H1 (cell line): ENCODE results near the gene SERINC4. TPM values are rescaled to one million over a fixed set of nuclear protein-coding genes. Genes with fewer than 3 reads are reported as not detected.
A peak's percentile ranks its signal among the peaks of the same experiment; 100 is the strongest.

Experiments used
- BRCA1 ChIP-seq: IDR thresholded peaks from 2 replicates; pipeline ENCODE4 v1.6.1; 2012; ENCODE audit warnings: low read depth, low read length, improper control_type of control experiment
- CBX5 ChIP-seq: fragments of 300-800, 300-1000 bp; sonication (generic); IDR thresholded peaks from 2 replicates; pipeline ENCODE4 v1.7.1; 2016; ENCODE audit warnings: antibody characterized with exemption, low read length, low read depth
- CHD1 ChIP-seq: IDR thresholded peaks from 2 replicates; pipeline ENCODE4 v1.6.1; 2012; ENCODE audit warnings: low read depth, low read length, improper control_type of control experiment
- CREB1 ChIP-seq: IDR thresholded peaks from 2 replicates; pipeline ENCODE4 v1.6.1; 2012; ENCODE audit warnings: inconsistent platforms
- EP300 ChIP-seq, 2 experiments: IDR thresholded peaks; 1 replicate in 1 of 2; 2 replicates in 1 of 2; pipeline ENCODE4 v1.6.1; 2011 to 2012; ENCODE audit warnings: low read depth in 2 of 2, low read length in 2 of 2, mild to moderate bottlenecking in 2 of 2, borderline replicate concordance in 1 of 2, inconsistent platforms in 1 of 2, moderate library complexity in 1 of 2
- FOSL1 ChIP-seq: IDR thresholded peaks from 2 replicates; pipeline ENCODE4 v1.6.1; 2011; ENCODE audit warnings: mild to moderate bottlenecking, low read depth, low read length, moderate library complexity; ENCODE audit not compliant: insufficient read depth
- JUND ChIP-seq: IDR thresholded peaks from 2 replicates; pipeline ENCODE4 v1.6.1; 2011; ENCODE audit warnings: mild to moderate bottlenecking, improper control_type of control experiment, low read length
- KDM4A ChIP-seq: IDR thresholded peaks from one replicate; pipeline ENCODE4 v1.7.1; 2012; ENCODE audit warnings: low read depth, mild to moderate bottlenecking, moderate library complexity, low read length, inconsistent platforms; ENCODE audit not compliant: severe bottlenecking
- NANOG ChIP-seq: IDR thresholded peaks from 2 replicates; pipeline ENCODE4 v1.6.1; 2011; ENCODE audit warnings: low read length, low read depth, mild to moderate bottlenecking, inconsistent platforms; ENCODE audit not compliant: insufficient read depth, poor library complexity, severe bottlenecking
- NRF1 ChIP-seq: IDR thresholded peaks from 2 replicates; pipeline ENCODE4 v1.6.1; 2011; ENCODE audit warnings: mild to moderate bottlenecking, low read depth, low read length, improper control_type of control experiment
- POLR2A ChIP-seq, 2 experiments: IDR thresholded peaks; 1 replicate in 1 of 2; 2 replicates in 1 of 2; pipeline ENCODE4 v1.6.1; 2011; ENCODE audit warnings: low read depth in 2 of 2, low read length in 2 of 2, mild to moderate bottlenecking in 2 of 2; ENCODE audit errors: control extremely low read depth in 1 of 2
- SIRT6 ChIP-seq: IDR thresholded peaks from one replicate; pipeline ENCODE4 v1.7.1; 2012; ENCODE audit warnings: low read length, inconsistent platforms
- SP2 ChIP-seq: IDR thresholded peaks from 2 replicates; pipeline ENCODE4 v1.6.1; 2012; ENCODE audit warnings: mild to moderate bottlenecking, low read length, inconsistent platforms
- SP4 ChIP-seq: IDR thresholded peaks from 2 replicates; pipeline ENCODE4 v1.6.1; 2012; ENCODE audit warnings: low read length, inconsistent platforms
- SUZ12 ChIP-seq: fragments of 200-600 bp; sonication (generic); IDR thresholded peaks from 2 replicates; pipeline ENCODE4 v1.6.1; 2012; ENCODE audit warnings: mild to moderate bottlenecking, inconsistent platforms, low read length, moderate library complexity, mixed read lengths
- TBP ChIP-seq: IDR thresholded peaks from 2 replicates; pipeline ENCODE4 v1.6.1; 2011; ENCODE audit warnings: low read depth, low read length, improper control_type of control experiment
- ZNF274 ChIP-seq: IDR thresholded peaks from 2 replicates; pipeline ENCODE4 v1.7.0; 2012; ENCODE audit warnings: low read length, borderline replicate concordance; ENCODE audit errors: extremely low read depth
- polyA plus RNA-seq, 7 experiments: library from polyadenylated mRNA; depleted of rRNA in 3 of 7; stranded (reverse) in 5 of 7; unstranded in 2 of 7; fragments of >200 nt in 5 of 7; fragments of 200-250 nt in 2 of 7; gene quantifications; 1 replicate in 5 of 7; 2 replicates in 1 of 7; 4 replicates in 1 of 7; pipeline versions ENCODE4 v1.2.1 to v1.2.3, GENCODE V29; 2011 to 2013; ENCODE audit warnings: missing spikeins in 2 of 7, mixed read lengths in 2 of 7
- total RNA-seq: library from RNA; stranded (reverse); fragmentation: NEBNext Ultra II Directional; extraction: Animal tissue kit (Norgen Biotek cat#: 25700); gene quantifications from 2 replicates; pipeline ENCODE4 v1.2.1, GENCODE V29; 2021
- TF ChIP-seq, protein P1 (sequence below): IDR thresholded peaks from 2 replicates; pipeline ENCODE4 v1.6.1; 2011; ENCODE audit warnings: low read length, improper control_type of control experiment
- TF ChIP-seq, protein P2 (sequence below): IDR thresholded peaks from 2 replicates; pipeline ENCODE4 v1.6.1; 2012; ENCODE audit warnings: inconsistent platforms
- TF ChIP-seq, protein P3 (sequence below): IDR thresholded peaks from 2 replicates; pipeline ENCODE4 v1.6.1; 2011; ENCODE audit warnings: low read depth, mild to moderate bottlenecking, low read length; ENCODE audit not compliant: insufficient read depth

Gene SERINC4
- total and polyA plus RNA-seq, 2 of the 8 experiments (the other 6 are each of a cell fraction or from before 2014, with no cell fraction given), result 0.08 TPM; not detected in 1

DNA sequence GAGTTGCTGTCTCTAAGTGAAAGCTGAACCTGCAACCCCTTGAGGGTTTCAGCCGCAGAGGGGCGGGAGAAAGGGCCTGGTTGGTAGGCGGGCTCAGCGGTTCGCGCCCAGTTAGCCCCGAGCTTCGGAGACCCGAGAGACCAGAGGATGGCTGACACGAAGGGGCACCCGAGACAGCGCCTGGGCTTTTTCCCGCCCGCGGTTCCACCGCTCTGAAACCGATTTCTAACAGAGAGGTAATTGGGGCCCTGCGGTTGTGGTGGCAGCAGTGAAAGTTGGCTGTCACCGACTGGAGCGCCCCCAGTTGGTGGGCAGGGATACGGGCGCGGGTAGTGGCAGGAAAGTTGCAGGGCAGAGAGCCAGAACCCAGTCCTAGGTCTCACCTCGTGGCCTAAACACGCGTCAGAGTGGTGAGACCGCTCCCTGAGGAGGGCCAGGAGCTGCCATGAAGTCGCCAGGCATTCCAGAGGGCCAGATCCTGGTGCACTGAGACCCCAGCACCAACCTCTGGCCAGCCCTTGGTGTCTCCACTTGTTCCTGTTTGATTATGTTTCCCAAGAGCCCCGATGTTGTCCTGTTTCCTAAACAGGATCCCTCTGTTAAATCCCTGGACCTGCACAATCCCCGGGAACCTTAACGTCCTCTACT lies 22.6 kb downstream of the SERINC4 start (continued):
- TF ChIP-seq, protein P1, sequence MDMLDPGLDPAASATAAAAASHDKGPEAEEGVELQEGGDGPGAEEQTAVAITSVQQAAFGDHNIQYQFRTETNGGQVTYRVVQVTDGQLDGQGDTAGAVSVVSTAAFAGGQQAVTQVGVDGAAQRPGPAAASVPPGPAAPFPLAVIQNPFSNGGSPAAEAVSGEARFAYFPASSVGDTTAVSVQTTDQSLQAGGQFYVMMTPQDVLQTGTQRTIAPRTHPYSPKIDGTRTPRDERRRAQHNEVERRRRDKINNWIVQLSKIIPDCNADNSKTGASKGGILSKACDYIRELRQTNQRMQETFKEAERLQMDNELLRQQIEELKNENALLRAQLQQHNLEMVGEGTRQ, result no peak
- TF ChIP-seq SUZ12, result no peak
- no peak for TF ChIP-seq CBX5
- no peak for TF ChIP-seq POLR2A (IDR thresholded peaks at IDR 0.05; ENCODE audit: control extremely low read depth in 1 of 2, low read depth in 2 of 2, low read length in 2 of 2)
- TF ChIP-seq NRF1, result no peak
- TF ChIP-seq SIRT6, result no peak
- TF ChIP-seq ZNF274, result no peak
- TF ChIP-seq EP300 (IDR thresholded peaks at IDR 0.05; ENCODE audit: borderline replicate concordance in 1 of 2, low read depth in 2 of 2, low read length in 2 of 2), result no peak
- TF ChIP-seq BRCA1, result no peak
- no peak; the same call in 1 of the 2 replicates for TF ChIP-seq SP4
- peak; percentile 48 for TF ChIP-seq KDM4A
- no peak for TF ChIP-seq SP2
- TF ChIP-seq, protein P2, sequence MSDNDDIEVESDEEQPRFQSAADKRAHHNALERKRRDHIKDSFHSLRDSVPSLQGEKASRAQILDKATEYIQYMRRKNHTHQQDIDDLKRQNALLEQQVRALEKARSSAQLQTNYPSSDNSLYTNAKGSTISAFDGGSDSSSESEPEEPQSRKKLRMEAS, result peak; percentile 83
- TF ChIP-seq, protein P3, sequence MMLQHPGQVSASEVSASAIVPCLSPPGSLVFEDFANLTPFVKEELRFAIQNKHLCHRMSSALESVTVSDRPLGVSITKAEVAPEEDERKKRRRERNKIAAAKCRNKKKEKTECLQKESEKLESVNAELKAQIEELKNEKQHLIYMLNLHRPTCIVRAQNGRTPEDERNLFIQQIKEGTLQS, result no peak
- TF ChIP-seq TBP, result no peak
- TF ChIP-seq NANOG, result no peak
- no peak for TF ChIP-seq CHD1
- TF ChIP-seq FOSL1, result no peak
- no peak for TF ChIP-seq CREB1
- no peak for TF ChIP-seq JUND
